HEK293 (cell line): Measurements from ENCODE around the gene CENPH.
"Not testable (repeated sequence)": the region's sequence is repeated elsewhere in the genome, so short reads cannot be mapped to it uniquely, and the experiment has no call there.

Experiments used
- CTCF ChIA-PET: fragments of 350-600 bp; formaldehyde crosslinking; extraction: SDS; loops from one replicate; lab custom pipeline; 2021; ENCODE audit warnings: antibody characterized with exemption; lab: Yijun Ruan, JAX
- POLR2A ChIA-PET: fragments of 300-600 bp; formaldehyde crosslinking; extraction: SDS; loops from one replicate; lab custom pipeline; 2020; ENCODE audit warnings: antibody characterized with exemption, inconsistent platforms; lab: Yijun Ruan, JAX
- H3K27ac ChIP-seq: fragments of 200-500 bp; sonication (Bioruptor generic); 2 replicates; pipeline ENCODE4 v1.5.1; 2014; ENCODE audit warnings: low read depth, low read length, control low read depth, inconsistent platforms; ENCODE audit errors: extremely low read depth
- H3K36me3 ChIP-seq, 2 experiments: fragments of 200-500 bp in 1 of 2; sonication (Bioruptor generic) in 1 of 2; 1 replicate in 1 of 2; 2 replicates in 1 of 2; pipeline ENCODE4 v1.5.1; 2014 to 2017; ENCODE audit warnings: inconsistent platforms in 2 of 2, low read length in 2 of 2; ENCODE audit not compliant: control insufficient read depth in 2 of 2, insufficient read depth in 1 of 2
- H3K4me1 ChIP-seq: fragments of 200-500 bp; sonication (Bioruptor generic); 2 replicates; pipeline ENCODE4 v1.5.1; 2014; ENCODE audit warnings: mild to moderate bottlenecking, low read length, inconsistent platforms; ENCODE audit not compliant: control insufficient read depth, insufficient read depth
- H3K4me3 ChIP-seq: 2 replicates; pipeline ENCODE4 v1.5.1; 2011; ENCODE audit warnings: low read depth, mild to moderate bottlenecking, control low read depth, low read length, moderate library complexity
- H3K9me3 ChIP-seq: fragments of 200-500 bp; sonication (Bioruptor generic); 2 replicates; pipeline ENCODE4 v1.5.1; 2014; ENCODE audit warnings: low read depth, low read length, inconsistent platforms; ENCODE audit not compliant: control insufficient read depth, insufficient read depth
- GFI1B ChIP-seq: fragments of 450-650 bp; formaldehyde crosslinking; IDR thresholded peaks from 2 replicates; pipeline ENCODE4 v1.5.1; 2016; ENCODE audit warnings: missing biosample characterization, missing genetic modification characterization
- SCRT2 ChIP-seq: fragments of 450-650 bp; formaldehyde crosslinking; IDR thresholded peaks from 2 replicates; pipeline ENCODE4 v1.5.1; 2016; ENCODE audit warnings: missing biosample characterization, missing genetic modification characterization
- ZBTB17 ChIP-seq: fragments of 450-650 bp; formaldehyde crosslinking; IDR thresholded peaks from 2 replicates; pipeline ENCODE4 v1.5.1; 2016; ENCODE audit warnings: missing biosample characterization, missing genetic modification characterization
- ZNF10 ChIP-seq: fragments of 450-650 bp; formaldehyde crosslinking; IDR thresholded peaks from 2 replicates; pipeline ENCODE4 v1.5.1; 2017; ENCODE audit warnings: missing biosample characterization, missing genetic modification characterization
- ZNF629 ChIP-seq: fragments of 450-650 bp; formaldehyde crosslinking; IDR thresholded peaks from 2 replicates; pipeline ENCODE4 v1.5.1; 2017; ENCODE audit warnings: missing biosample characterization, missing genetic modification characterization
- TF ChIP-seq, protein P1 (sequence below): fragments of 450-650 bp; formaldehyde crosslinking; IDR thresholded peaks from 2 replicates; pipeline ENCODE4 v1.5.1; 2016; ENCODE audit warnings: missing biosample characterization, missing genetic modification characterization

The CENPH gene

GRCh38 chr5:69255940-69256339 lies 66.6 kb downstream of the CENPH start:
- POLR2A ChIA-PET: not testable (repeated sequence)
- TF ChIP-seq ZBTB17 (tag by site-specific recombination) (peak; percentile 20; the same call in 1 of the 2 replicates), ZNF629 (tag by site-specific recombination) (0 out of 2 replicates have a peak, but pooled peaks have one; percentile 23), GFI1B (peak; percentile 16; the same call in 1 of the 2 replicates)
- TF ChIP-seq, protein P1, sequence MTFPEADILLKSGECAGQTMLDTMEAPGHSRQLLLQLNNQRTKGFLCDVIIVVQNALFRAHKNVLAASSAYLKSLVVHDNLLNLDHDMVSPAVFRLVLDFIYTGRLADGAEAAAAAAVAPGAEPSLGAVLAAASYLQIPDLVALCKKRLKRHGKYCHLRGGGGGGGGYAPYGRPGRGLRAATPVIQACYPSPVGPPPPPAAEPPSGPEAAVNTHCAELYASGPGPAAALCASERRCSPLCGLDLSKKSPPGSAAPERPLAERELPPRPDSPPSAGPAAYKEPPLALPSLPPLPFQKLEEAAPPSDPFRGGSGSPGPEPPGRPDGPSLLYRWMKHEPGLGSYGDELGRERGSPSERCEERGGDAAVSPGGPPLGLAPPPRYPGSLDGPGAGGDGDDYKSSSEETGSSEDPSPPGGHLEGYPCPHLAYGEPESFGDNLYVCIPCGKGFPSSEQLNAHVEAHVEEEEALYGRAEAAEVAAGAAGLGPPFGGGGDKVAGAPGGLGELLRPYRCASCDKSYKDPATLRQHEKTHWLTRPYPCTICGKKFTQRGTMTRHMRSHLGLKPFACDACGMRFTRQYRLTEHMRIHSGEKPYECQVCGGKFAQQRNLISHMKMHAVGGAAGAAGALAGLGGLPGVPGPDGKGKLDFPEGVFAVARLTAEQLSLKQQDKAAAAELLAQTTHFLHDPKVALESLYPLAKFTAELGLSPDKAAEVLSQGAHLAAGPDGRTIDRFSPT: peak; percentile 27; the same call in 1 of the 2 replicates
- TF ChIP-seq, all 188 proteins: peak for 4; not testable (repeated sequence) for 184
- not testable (repeated sequence) for H3K9me3 ChIP-seq, H3K4me1 ChIP-seq, H3K4me3 ChIP-seq, H3K27ac ChIP-seq
- peaks cover 24 to 37% of the 10 kb centered on the region in 2 experiments; a peak in 2 of 3 replicates for H3K36me3 ChIP-seq
- CTCF ChIA-PET: interaction anchor here (2.1 kb wide), 1 partner anchor 10 kb away, joined by 12 read pairs; no protein-coding TSS in a partner anchor

DNA sequence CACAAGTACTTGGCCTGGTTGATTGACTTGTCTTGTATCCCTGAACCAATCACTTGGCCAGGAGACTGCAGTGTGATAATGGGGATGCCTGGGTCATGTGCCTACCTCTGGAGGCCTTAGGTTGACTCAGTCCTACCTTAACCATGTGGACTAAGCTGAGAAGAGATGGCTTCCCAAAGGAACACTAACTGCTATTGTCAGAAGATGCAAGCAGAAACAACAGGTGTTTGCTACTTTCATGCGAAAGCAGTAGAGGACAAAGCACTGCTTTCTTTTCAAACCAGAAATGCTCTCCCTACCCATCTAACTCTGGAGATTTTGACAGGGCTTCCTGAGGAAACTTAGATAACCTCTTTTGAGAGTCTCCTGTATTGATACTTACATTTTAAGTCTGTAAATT lies 68.2 kb downstream of the CENPH start:
- POLR2A ChIA-PET: no interaction called here

More for the DNA sequence above, 68.2 kb downstream of the CENPH start:
- Histone ChIP-seq H3K27ac (no peak overlapping the region), H3K4me3 (no peak overlapping the region), H3K36me3 (peaks cover 31 to 47% of the 10 kb centered on the region in 2 experiments; a peak in 2 of 3 replicates), H3K4me1 (no peaks in the 10 kb centered on the region), H3K9me3 (no peaks in the 10 kb centered on the region)
- TF ChIP-seq SCRT2 (tag by site-specific recombination) (peak; percentile 70), ZNF10 (tag by site-specific recombination) (no peak)
- CTCF ChIA-PET: interaction anchor here (0.6 to 0.7 kb wide), 2 partner anchors 27 to 153 kb away, joined by 3 read pairs; no protein-coding TSS in a partner anchor
